Superior temporal gyrus (tissue), 1 donor: ENCODE results near the gene AGAP1.
A peak's percentile ranks its signal among the peaks of the same experiment; 100 is the strongest.

ENCODE experiments used
- DNase-seq: peaks from one replicate; pipeline ENCODE4 v3.0.0-alpha.2; 2016; ENCODE audit errors: extremely low spot score

AGAP1 gene

DNA sequence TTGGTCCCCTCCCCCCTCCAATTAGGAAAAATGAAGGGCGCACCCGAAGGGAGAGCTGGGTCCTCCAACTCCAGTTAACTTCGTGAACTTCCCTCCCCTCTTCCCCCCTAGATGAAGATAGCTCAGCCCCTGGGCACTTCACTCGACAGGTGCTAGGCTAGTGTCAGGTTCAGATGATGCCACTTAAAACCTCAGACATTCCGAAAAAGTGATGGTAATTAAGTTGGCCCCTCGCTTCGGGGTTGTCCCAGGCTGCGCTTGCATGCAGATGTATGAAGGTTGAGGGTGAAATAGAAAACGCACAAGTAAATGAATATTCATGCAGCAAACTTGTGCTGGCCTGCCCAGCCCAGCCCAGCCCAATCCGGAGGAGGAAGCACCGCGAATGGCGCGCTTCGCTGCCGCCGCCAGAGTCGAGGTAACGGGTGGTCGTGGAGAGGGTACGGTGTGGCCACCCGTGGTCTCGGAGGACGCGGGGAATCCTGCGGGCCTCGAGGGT is 677.4 kb downstream of the AGAP1 start:
- no peak for DNase-seq

DNA sequence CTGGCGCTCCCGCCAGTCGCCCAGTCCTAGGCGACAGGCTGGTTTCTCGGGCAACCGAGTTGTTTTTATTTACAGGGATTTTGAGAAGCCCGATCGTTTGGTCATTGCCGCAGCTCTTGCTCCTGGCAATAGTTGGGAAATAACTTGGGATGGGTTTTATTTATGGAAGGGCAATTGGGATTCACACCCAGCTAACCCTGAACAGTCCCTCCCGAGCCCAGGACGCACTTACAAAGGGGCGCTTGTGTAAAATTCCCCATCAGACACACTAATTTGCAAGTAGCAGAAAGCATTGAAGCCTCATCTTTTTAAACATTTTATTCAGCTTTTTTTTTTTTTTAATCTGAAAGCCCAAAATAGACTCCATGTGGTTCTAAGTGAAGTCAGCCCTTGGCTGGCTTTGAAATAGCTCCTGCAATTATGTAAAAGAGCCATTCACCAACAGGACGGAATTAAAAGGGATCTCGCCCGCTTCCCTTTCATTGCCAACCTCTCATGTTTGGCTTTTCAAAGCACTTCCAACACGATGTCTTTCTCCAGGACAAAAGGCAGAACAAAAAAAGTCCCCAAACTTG is 677.9 kb downstream of the AGAP1 start:
- DNase-seq, result no peak

GRCh38 chr2:236172255-236173035 is 678.6 kb downstream of the AGAP1 start:
- DNase-seq, result no peak

GRCh38 chr2:236173036-236173728 is 679.3 kb downstream of the AGAP1 start:
- no peak for DNase-seq

DNA sequence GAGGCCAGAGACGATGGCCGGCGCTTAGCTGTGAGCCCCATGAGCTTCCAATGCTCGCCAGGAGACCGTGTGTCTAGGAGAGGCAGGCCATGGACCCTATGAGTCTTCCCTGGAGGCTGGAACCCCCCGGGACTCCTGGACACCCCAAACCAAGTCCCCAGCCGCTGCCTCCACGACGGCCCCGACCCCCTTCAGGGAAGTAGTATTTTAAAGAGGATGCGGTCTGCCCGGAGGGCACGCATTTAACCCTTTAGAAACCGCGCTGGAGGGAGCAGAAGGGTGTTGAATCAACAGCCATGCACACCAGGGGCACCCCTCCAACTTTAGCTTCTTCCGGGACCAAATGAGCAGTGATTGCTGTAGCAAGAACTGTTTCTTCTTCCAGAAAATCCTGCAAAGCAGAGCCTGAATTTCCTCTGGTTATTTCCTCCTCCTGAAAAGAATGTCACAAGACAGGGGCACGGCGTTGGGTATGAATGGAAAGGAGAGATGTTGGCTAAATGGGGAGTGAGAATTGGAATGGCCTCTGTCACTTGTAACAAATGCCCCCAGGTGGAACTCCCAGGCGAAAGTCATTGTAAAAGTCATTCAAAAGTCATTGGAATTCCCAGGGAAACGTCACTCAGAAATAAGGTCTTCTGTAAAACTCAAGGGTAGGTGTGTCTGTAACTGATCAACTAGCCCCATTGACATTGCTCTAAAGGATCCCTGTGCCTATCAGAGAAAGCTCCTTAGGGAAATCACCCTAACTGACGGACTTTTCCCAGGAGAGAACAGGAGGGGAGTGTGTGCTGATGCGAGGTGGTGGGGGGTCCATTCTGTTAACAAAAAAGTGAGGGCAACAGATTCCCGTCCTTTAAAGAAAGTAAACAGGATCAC is 680.1 kb downstream of the AGAP1 start:
- DNase-seq, result no peak

- no peak for DNase-seq
These were observed 681.8 kb downstream of the AGAP1 start for GRCh38 chr2:236175548-236176150.

DNA sequence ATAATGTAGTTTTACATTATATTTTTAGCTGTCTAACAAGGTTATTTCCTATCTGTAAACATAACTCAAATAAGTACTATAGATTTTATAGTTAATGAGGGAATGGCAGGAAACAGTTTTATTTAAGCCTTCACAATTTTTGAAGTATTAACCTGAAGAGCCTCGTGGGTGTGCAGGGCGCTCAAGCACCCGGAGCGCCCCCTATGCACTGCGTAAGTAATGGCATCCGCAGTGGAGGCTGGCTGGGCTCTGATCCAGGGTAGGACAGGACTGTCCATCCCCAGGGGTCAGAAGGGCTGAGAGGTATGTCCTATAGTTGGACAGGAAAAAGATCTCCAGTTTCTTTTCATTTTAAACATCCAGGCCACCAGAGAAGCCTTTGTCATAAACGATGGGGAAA is 682.6 kb downstream of the AGAP1 start:
- no peak for DNase-seq

DNA sequence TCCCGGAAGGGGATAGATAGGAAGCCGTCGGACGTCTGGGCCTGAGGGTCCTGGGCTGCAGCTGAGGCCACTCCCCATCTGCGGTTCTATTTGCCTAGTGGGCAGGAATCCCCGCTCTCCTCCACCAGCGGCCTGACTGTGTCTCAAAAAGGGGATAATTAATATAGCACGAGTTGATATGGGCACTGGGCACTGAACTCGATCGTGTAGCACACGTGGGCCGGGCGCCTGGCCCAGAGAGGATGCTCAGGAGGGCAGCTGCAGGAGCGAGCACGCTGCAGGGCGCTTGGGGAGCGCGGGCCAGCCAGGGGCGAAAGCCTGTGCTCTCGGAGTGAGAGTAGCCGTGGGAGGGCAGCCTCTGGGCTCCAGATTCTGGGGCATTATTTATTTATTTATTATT is 683.1 kb downstream of the AGAP1 start:
- no peak for DNase-seq

GRCh38 chr2:236177604-236177966 is 683.7 kb downstream of the AGAP1 start:
- no peak for DNase-seq

DNA sequence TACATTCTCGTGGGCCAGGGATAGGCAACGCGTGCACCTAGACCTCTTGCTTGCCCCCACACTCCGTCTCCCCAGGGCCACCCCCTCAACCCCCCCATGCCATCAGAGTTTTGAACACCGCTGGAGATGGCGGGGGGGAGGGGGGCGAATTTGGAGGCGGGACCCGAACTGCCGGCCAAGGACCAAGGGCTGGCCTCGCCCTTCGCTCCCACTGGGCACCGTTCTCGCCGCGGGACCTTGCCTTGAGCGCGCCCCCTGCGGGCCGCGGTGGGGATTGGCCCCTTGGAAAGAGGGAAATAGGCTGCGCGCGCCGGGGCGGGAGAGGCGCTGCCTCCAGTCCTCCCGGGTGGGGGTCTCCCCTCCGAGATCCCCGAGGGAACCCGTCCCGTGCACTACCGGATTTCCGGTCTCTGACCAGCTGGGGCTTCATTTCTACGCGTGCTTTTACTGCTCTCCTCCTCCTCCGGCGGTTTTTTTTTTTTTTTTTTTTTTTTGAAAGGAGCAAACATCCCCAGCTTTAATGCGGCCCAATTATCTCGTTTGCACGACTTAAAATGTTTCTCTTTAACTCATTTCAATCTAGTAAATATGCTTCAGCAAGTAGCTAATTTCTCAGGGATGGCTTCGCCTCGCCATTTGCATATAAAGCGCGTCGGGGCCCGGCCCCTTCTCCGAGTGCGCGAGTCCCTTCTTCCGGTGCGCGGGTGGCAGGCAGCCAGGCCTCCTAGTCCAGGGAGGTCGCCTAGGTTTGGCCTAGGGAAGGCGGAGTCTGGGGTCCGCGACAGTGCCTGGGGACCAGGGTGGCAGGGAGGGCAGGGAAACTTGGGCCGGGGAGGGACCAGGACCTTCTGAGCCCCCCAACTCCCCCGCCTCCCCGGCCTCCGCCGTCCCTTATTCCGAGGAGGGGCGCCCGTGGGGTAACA is 684.4 kb downstream of the AGAP1 start:
- peak; percentile 26 for DNase-seq

DNA sequence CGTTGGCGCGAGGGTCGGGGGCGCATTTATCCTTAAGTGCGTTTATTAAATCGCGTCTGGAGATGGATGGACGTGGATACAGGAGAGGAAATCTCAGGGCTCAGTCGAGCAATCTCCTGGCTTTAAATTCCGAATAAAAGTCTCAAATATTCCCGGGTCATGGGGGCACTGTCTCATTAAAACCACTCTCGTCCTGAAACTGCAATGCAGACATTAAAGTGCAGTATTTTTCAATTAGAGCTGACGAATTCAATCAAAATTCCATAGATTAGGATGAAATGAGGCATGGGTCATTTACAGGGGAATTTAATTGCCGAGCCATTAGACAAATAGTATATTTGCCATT is 685.0 kb downstream of the AGAP1 start:
- no peak for DNase-seq

- DNase-seq, result no peak
These were observed 685.6 kb downstream of the AGAP1 start for GRCh38 chr2:236179236-236180075.

DNA sequence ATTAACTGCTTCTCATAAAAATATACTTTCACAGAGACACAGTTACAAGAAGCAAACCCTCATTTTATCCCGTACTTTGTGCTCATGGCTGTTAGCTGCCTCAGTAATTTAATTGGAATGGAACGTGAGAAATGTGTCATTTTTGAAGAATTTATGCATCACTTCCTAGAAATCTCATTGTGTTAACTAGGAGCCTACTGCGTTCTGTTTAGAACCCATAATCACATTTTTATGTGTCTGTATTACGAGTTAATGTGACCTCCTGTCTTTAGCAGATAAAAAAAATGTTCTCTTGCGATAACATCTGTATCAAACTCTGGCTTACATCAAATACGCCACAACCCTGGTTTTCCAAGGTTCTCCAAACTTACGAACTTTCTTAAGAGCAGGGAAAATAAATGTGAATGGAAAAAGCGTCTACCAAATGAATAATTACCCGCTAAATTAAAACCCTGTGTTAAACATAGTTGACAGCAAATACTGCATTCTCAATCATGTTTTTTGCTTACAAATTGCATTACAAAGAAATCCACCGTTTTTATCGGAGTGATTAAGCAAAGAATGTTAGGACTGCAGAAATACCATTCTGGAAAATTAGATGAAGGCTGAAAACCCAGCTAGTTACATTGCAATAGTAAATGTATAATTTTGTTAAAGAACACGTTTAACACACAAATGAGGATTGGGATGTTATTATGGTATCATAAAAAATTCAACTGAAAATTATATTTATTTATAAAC is 686.4 kb downstream of the AGAP1 start:
- no peak for DNase-seq

- peak; percentile 63 for DNase-seq
These were observed 687.1 kb downstream of the AGAP1 start for GRCh38 chr2:236180831-236181453.
